Adrenal gland (tissue), 12 donors: ENCODE measurements around the gene IER5. TPM values are rescaled to one million over a fixed set of nuclear protein-coding genes. Genes with fewer than 3 reads are reported as not detected.
A peak's percentile ranks its signal among the peaks of the same experiment; 100 is the strongest.

Source experiments
- DNase-seq, 7 donors: peaks; one replicate each; pipeline ENCODE4 v3.0.0-alpha.2; 2019 to 2020
- H3K27ac ChIP-seq, 5 donors: fragments of 200-600 bp; sonication (generic) in 4 of 5; 1 replicate in 3 of 5; 2 replicates in 2 of 5; pipeline versions ENCODE4 v1.5.1 to v1.8.0; 2016 to 2020; ENCODE audit warnings: mild to moderate bottlenecking in 1 of 5
- H3K27me3 ChIP-seq: fragments of 200-600 bp; 2 replicates; pipeline ENCODE4 v1.8.0; 2021
- H3K36me3 ChIP-seq, 2 donors: fragments of 200-600 bp; replicated peaks in 1 of 2; 1 replicate in 1 of 2; 2 replicates in 1 of 2; pipeline versions ENCODE4 v1.5.1 to v1.8.0; 2018 to 2022
- H3K4me1 ChIP-seq, 2 donors: fragments of 200-600 bp; replicated peaks in 1 of 2; 1 replicate in 1 of 2; 2 replicates in 1 of 2; pipeline versions ENCODE4 v1.5.1 to v1.8.0; 2018 to 2021
- H3K4me3 ChIP-seq, 4 donors: fragments of 200-600 bp; sonication (generic) in 3 of 4; one replicate each; pipeline ENCODE4 v1.5.1; 2016 to 2018
- H3K9me3 ChIP-seq, 3 donors: fragments of 200-600 bp; sonication (generic) in 1 of 3; replicated peaks in 1 of 3; 1 replicate in 2 of 3; 2 replicates in 1 of 3; pipeline versions ENCODE4 v1.5.1 to v1.8.0; 2016 to 2021
- CTCF ChIP-seq, 6 experiments: fragments of 450-650 bp in 4 of 6; fragments of 200-600 bp in 2 of 6; sonication (generic) in 1 of 6; IDR thresholded peaks; 1 replicate in 5 of 6; 2 replicates in 1 of 6; pipeline versions ENCODE4 v1.5.1 to v1.8.0; 2016 to 2021; ENCODE audit warnings: antibody characterized with exemption in 6 of 6, mild to moderate bottlenecking in 2 of 6, moderate library complexity in 1 of 6
- POLR2A ChIP-seq, 2 donors: fragments of 450-650 bp; IDR thresholded peaks; one replicate each; pipeline ENCODE4 v1.6.1; 2017; ENCODE audit warnings: antibody characterized with exemption in 2 of 2, mild to moderate bottlenecking in 2 of 2, moderate library complexity in 1 of 2
- WGBS, 4 donors: extraction: QIAGEN DNeasy Blood & Tissue Kit in 2 of 4; methylation state at CpG; one replicate each; pipeline versions ENCODE4 v1.1.5 to v1.1.7; 2013 to 2017; 5-methylcytosine and 5-hydroxymethylcytosine counted together
- intact Hi-C, 2 donors: fragments of 100-400 bp; cut with DNase I; formaldehyde crosslinking; loops; one replicate each; pipeline versions ENCODE4 v1.14.1 to v1.15.0; 2022 to 2023
- polyA plus RNA-seq, 3 donors: library from polyadenylated mRNA; stranded (reverse); fragments of 200-250 nt in 2 of 3; fragments of 350-450 nt in 1 of 3; fragmentation: Illumina TruSeq in 1 of 3; extraction: RNeasy Lipid Tissue Mini Kit (QIAGEN cat#74804) in 1 of 3; gene quantifications; one replicate each; pipeline ENCODE4 v1.2.3, GENCODE V29; 2013 to 2014
- total RNA-seq, 9 donors: library from RNA; depleted of rRNA in 4 of 9; stranded (reverse); fragments of >200 nt in 4 of 9; fragments of 120-200 nt in 1 of 9; fragmentation: NEBNext Ultra II Directional in 1 of 9; extraction: Animal tissue kit (Norgen Biotek cat#: 25700) in 1 of 9; gene quantifications; one replicate each; pipeline versions ENCODE4 v1.1.0 to v1.2.4, GENCODE V29; 2013 to 2023
- donor health status: healthy with polysubstance abuse.
- donor health status: Bipolar disorder and iron deficiency.
- donor health status: DM: yes; HTN: yes; CAD: no.
- donor health status: DM: no; HTN: no; CAD: no.
- donor health status: DM: no; HTN: no; CAD: no.
- donor health status: DM: yes; HTN: yes; CAD: no.

IER5 gene
- total and polyA plus RNA-seq, 12 donors, result 2.0 to 19.2 (median 8.9) TPM

DNA sequence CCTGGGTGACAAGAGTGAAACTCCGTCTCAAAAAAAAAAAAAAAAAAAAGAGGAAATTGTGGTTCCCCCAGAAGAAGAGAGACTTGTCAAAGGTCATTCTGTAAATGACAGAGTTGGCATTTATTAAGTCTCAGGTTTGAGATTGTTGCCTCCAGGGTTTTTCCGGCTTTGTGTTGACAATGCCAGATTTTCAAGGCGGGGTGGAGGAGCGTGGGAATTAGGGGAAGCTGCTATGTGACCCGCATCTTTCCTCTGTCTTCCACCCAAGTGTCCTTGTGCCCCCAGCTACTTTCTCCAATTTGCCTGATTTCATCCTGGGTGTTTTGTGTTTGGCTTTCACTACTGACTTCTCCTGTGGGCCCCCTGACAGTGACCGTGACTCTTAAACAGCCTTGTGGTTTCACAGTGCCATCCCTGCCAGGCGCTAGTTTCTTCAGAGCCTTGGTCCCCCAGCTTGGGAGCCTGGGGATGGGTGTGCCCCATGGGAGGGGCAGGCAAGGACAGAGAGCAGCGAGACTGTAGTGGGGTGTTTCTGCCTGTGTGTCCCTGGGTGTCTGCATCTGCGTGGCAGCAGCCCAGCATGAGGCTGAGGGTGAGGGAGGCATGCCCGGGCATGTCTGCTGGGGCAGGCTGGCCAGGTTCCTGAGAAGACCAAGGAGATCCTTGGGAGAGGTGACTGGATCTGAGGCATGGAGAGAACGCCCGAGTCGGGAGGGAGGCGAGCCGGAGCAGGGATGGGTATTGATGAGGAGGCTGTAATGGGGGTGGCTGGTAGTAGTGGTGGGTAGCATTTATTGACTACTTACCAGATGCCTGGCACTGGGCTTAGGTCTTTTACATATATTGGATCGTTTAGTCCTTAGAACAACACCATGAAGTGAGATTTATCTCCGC is 46.3 kb downstream of the IER5 start:
- Histone ChIP-seq H3K36me3 (no peaks in the 10 kb centered on the region), H3K27ac (peak overlapping the region in 4 of 5 donors; percentile 46 to 85 (median 64)), H3K9me3 (no peaks in the 10 kb centered on the region), H3K4me1 (peaks cover 12 to 24% of the 10 kb centered on the region in 2 donors), H3K4me3 (peak overlapping the region in 1 of 4 donors; percentile 29), H3K27me3 (no peaks in the 10 kb centered on the region)
- intact Hi-C loops, result no loop called here
- WGBS, 4 donors, result 52 to 66% (median 62%) methylated on average over 14 to 17 of the region's 17 CpGs
- TF ChIP-seq CTCF (IDR thresholded peaks at IDR 0.05) (no peak), POLR2A (IDR thresholded peaks at IDR 0.05) (peak in 1 of 2 donors; percentile 21)
- DNase-seq, result peak; percentile 54 to 88 (median 69)

GRCh38 chr1:181135437-181135731 is 46.9 kb downstream of the IER5 start:
- peak in 5 of 6 experiments; percentile 21 to 40 (median 24) for TF ChIP-seq CTCF (IDR thresholded peaks at IDR 0.05)
- TF ChIP-seq POLR2A (IDR thresholded peaks at IDR 0.05), result no peak
- peaks cover 12 to 18% of the 10 kb centered on the region in 2 donors for H3K4me1 ChIP-seq
- intact Hi-C loops, result no loop called here
- H3K4me3 ChIP-seq, result peak overlapping the region in 1 of 4 donors; percentile 29
- DNase-seq, result no peak
- peak overlapping the region in 4 of 5 donors; percentile 46 to 85 (median 64) for H3K27ac ChIP-seq
- no peaks in the 10 kb centered on the region for H3K9me3 ChIP-seq
- no peaks in the 10 kb centered on the region for H3K27me3 ChIP-seq
- H3K36me3 ChIP-seq, result no peaks in the 10 kb centered on the region
- WGBS, 4 donors, result 78 to 90% (median 87%) methylated on average over 2 of the region's 2 CpGs

- Histone ChIP-seq H3K9me3 (no peaks in the 10 kb centered on the region), H3K4me1 (peaks cover 12 to 18% of the 10 kb centered on the region in 2 donors), H3K27me3 (no peaks in the 10 kb centered on the region), H3K27ac (peak overlapping the region in 4 of 5 donors; percentile 46 to 85 (median 64)), H3K36me3 (no peaks in the 10 kb centered on the region), H3K4me3 (peak overlapping the region in 1 of 4 donors; percentile 29)
- intact Hi-C loops, result no loop called here
- no peak for TF ChIP-seq POLR2A (IDR thresholded peaks at IDR 0.05)
- TF ChIP-seq CTCF (IDR thresholded peaks at IDR 0.05), result no peak
- no peak for DNase-seq
- WGBS, 4 donors, result 73 to 78% (median 75%) methylated on average over 12 of the region's 12 CpGs
Observed at GRCh38 chr1:181135815-181136737, 47.6 kb downstream of the IER5 start.

DNA sequence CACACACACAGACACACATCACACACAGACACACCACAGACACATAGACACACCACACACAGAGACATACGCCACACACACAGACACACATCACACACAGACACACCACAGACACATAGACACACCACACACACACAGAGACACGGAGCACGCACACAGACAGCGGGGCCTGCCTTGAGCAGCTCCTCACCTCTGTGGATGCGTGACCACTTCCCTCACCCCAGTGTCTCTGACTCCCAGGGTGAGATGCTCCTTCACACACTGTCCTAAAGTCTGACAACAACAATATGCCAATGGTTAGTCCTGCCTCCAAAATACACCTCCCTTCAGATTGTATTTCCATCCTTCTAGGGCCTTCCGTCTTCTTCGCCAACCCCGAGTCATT is 48.2 kb downstream of the IER5 start:
- no peak for DNase-seq
- H3K9me3 ChIP-seq, result no peaks in the 10 kb centered on the region
- no peak for TF ChIP-seq CTCF (IDR thresholded peaks at IDR 0.05)
- TF ChIP-seq POLR2A (IDR thresholded peaks at IDR 0.05), result no peak
- no peaks in the 10 kb centered on the region for H3K36me3 ChIP-seq
- no peak overlapping the region for H3K4me3 ChIP-seq
- peaks cover 12 to 22% of the 10 kb centered on the region in 2 donors for H3K4me1 ChIP-seq
- intact Hi-C loops, result no loop called here
- 93 to 100% (median 95%) methylated on average over 3 to 8 of the region's 8 CpGs for WGBS, 4 donors
- H3K27ac ChIP-seq, result peak overlapping the region in 1 of 5 donors; percentile 85
- no peaks in the 10 kb centered on the region for H3K27me3 ChIP-seq
